ENCODE results near the gene MMP2.

The MMP2 gene

GRCh38 chr16:55479430-55480140 is 587 bp downstream of the MMP2 start:
- Mint-ChIP-seq H3K4me3 (no peak overlapping the region), H3K9me3 (no peaks in the 10 kb centered on the region), H3K4me1 (no peaks in the 10 kb centered on the region), H3K36me3 (no peaks in the 10 kb centered on the region), H3K27ac (no peak overlapping the region)
- no peak for ATAC-seq
- no peak for DNase-seq (ENCODE audit: low spot score in 2 of 2)

- H3K9me3 Mint-ChIP-seq: no peaks in the 10 kb centered on the region
- DNase-seq (ENCODE audit: low spot score in 2 of 2): no peak
- H3K4me3 Mint-ChIP-seq: no peak overlapping the region
Observed at GRCh38 chr16:55480228-55480655, 1.2 kb downstream of the MMP2 start.

GRCh38 chr16:55481023-55481422 is 2.0 kb downstream of the MMP2 start:
- Mint-ChIP-seq H3K4me1 (no peaks in the 10 kb centered on the region), H3K4me3 (no peak overlapping the region), H3K36me3 (no peaks in the 10 kb centered on the region), H3K27ac (no peak overlapping the region), H3K9me3 (no peaks in the 10 kb centered on the region)
- ATAC-seq (no peak), DNase-seq (ENCODE audit: low spot score in 2 of 2) (no peak)

More at GRCh38 chr16:55480228-55480655, 1.2 kb downstream of the MMP2 start:
- ATAC-seq: no peak
- H3K27ac Mint-ChIP-seq: no peak overlapping the region
- H3K36me3 Mint-ChIP-seq: no peaks in the 10 kb centered on the region
- no peaks in the 10 kb centered on the region for H3K4me1 Mint-ChIP-seq

GRCh38 chr16:55482056-55482455 is 3.1 kb downstream of the MMP2 start:
- Mint-ChIP-seq H3K4me1 (no peaks in the 10 kb centered on the region), H3K36me3 (no peaks in the 10 kb centered on the region), H3K9me3 (no peaks in the 10 kb centered on the region), H3K27ac (no peak overlapping the region), H3K4me3 (no peak overlapping the region)
- ATAC-seq (no peak), DNase-seq (ENCODE audit: low spot score in 2 of 2) (no peak)

- no peaks in the 10 kb centered on the region for H3K9me3 Mint-ChIP-seq
- no peaks in the 10 kb centered on the region for H3K4me1 Mint-ChIP-seq
- no peak overlapping the region for H3K27ac Mint-ChIP-seq
- ATAC-seq (no peak), DNase-seq (ENCODE audit: low spot score in 2 of 2) (no peak)
- no peak overlapping the region for H3K4me3 Mint-ChIP-seq
- no peaks in the 10 kb centered on the region for H3K36me3 Mint-ChIP-seq
Observed at GRCh38 chr16:55487048-55487803, 8.2 kb downstream of the MMP2 start.

- H3K9me3 Mint-ChIP-seq: no peaks in the 10 kb centered on the region
- no peak overlapping the region for H3K27ac Mint-ChIP-seq
- no peak for ATAC-seq
- no peak overlapping the region for H3K4me3 Mint-ChIP-seq
- no peak for DNase-seq (ENCODE audit: low spot score in 2 of 2)
- H3K36me3 Mint-ChIP-seq: no peaks in the 10 kb centered on the region
- H3K4me1 Mint-ChIP-seq: no peaks in the 10 kb centered on the region
Observed at GRCh38 chr16:55488306-55488705, 9.3 kb downstream of the MMP2 start.

GRCh38 chr16:55489119-55489955 is 10.3 kb downstream of the MMP2 start:
- H3K36me3 Mint-ChIP-seq: no peaks in the 10 kb centered on the region
- DNase-seq (ENCODE audit: low spot score in 2 of 2): no peak
- no peak for ATAC-seq
- H3K9me3 Mint-ChIP-seq: no peaks in the 10 kb centered on the region
- no peak overlapping the region for H3K4me3 Mint-ChIP-seq
- H3K27ac Mint-ChIP-seq: no peak overlapping the region
- no peaks in the 10 kb centered on the region for H3K4me1 Mint-ChIP-seq

- H3K27ac Mint-ChIP-seq: no peak overlapping the region
- H3K9me3 Mint-ChIP-seq: no peaks in the 10 kb centered on the region
- no peak overlapping the region for H3K4me3 Mint-ChIP-seq
- no peaks in the 10 kb centered on the region for H3K36me3 Mint-ChIP-seq
- no peak for ATAC-seq
- DNase-seq (ENCODE audit: low spot score in 2 of 2): no peak
- H3K4me1 Mint-ChIP-seq: no peaks in the 10 kb centered on the region
Observed at GRCh38 chr16:55489956-55490265, 10.9 kb downstream of the MMP2 start.

GRCh38 chr16:55490301-55490700 is 11.3 kb downstream of the MMP2 start:
- H3K4me3 Mint-ChIP-seq: no peak overlapping the region
- peak; percentile 6 for ATAC-seq
- no peak overlapping the region for H3K27ac Mint-ChIP-seq

GRCh38 chr16:55491691-55492090 is 12.7 kb downstream of the MMP2 start:
- Mint-ChIP-seq H3K9me3 (no peaks in the 10 kb centered on the region), H3K27ac (no peak overlapping the region), H3K36me3 (no peaks in the 10 kb centered on the region), H3K4me1 (no peaks in the 10 kb centered on the region), H3K4me3 (no peak overlapping the region)
- no peak for ATAC-seq
- DNase-seq (ENCODE audit: low spot score in 2 of 2): no peak

More at GRCh38 chr16:55490301-55490700, 11.3 kb downstream of the MMP2 start:
- no peaks in the 10 kb centered on the region for H3K4me1 Mint-ChIP-seq
- H3K36me3 Mint-ChIP-seq: no peaks in the 10 kb centered on the region
- no peaks in the 10 kb centered on the region for H3K9me3 Mint-ChIP-seq
- no peak for DNase-seq (ENCODE audit: low spot score in 2 of 2)

GRCh38 chr16:55492756-55493380 is 13.9 kb downstream of the MMP2 start:
- no peak for DNase-seq (ENCODE audit: low spot score in 2 of 2)
- Mint-ChIP-seq H3K27ac (no peak overlapping the region), H3K4me3 (no peak overlapping the region), H3K4me1 (no peaks in the 10 kb centered on the region), H3K36me3 (no peaks in the 10 kb centered on the region), H3K9me3 (no peaks in the 10 kb centered on the region)
- no peak for ATAC-seq

- Mint-ChIP-seq H3K9me3 (no peaks in the 10 kb centered on the region), H3K4me1 (peaks cover 4% of the 10 kb centered on the region), H3K36me3 (no peaks in the 10 kb centered on the region), H3K27ac (no peak overlapping the region), H3K4me3 (no peak overlapping the region)
- no peak for ATAC-seq
- peak in 1 of 2 donors; percentile 28 for DNase-seq (ENCODE audit: low spot score in 2 of 2)
Observed at GRCh38 chr16:55494994-55495421, 16.0 kb downstream of the MMP2 start.

GRCh38 chr16:55495616-55496289 is 16.8 kb downstream of the MMP2 start:
- H3K4me3 Mint-ChIP-seq: no peak overlapping the region
- H3K9me3 Mint-ChIP-seq: no peaks in the 10 kb centered on the region
- peaks cover 10% of the 10 kb centered on the region for H3K4me1 Mint-ChIP-seq
- DNase-seq (ENCODE audit: low spot score in 2 of 2) (peak in 1 of 2 donors; percentile 18), ATAC-seq (no peak)
- no peaks in the 10 kb centered on the region for H3K36me3 Mint-ChIP-seq
- H3K27ac Mint-ChIP-seq: no peak overlapping the region

- DNase-seq (ENCODE audit: low spot score in 2 of 2) (peak in 1 of 2 donors; percentile 15), ATAC-seq (no peak)
- Mint-ChIP-seq H3K4me3 (no peak overlapping the region), H3K36me3 (no peaks in the 10 kb centered on the region), H3K27ac (no peak overlapping the region), H3K9me3 (no peaks in the 10 kb centered on the region), H3K4me1 (peaks cover 10% of the 10 kb centered on the region)
Observed at GRCh38 chr16:55496509-55497145, 17.6 kb downstream of the MMP2 start.

Data from stimulated activated effector memory CD8-positive, alpha-beta T cell treated with anti-CD3 and anti-CD28 coated beads, Interleukin-12 subunit alpha, Interleukin-12 subunit beta, amount 100 ng/mL, for 72 hours (primary cell).